Measurements from ENCODE around the gene FMNL2. TPM values are rescaled to one million over a fixed set of nuclear protein-coding genes. Genes with fewer than 3 reads are reported as not detected.

The FMNL2 gene
- total and polyA plus RNA-seq, 2 experiments from 2014 or later = 4.4 to 18.6 TPM

- DNase-seq = no peak
- Histone ChIP-seq H3K9me3 (ENCODE audit: low read depth) (no peaks in the 10 kb centered on the region), H3K9ac (peak overlapping the region; percentile 78), H2AFZ (peak overlapping the region; percentile 98), H3K27me3 (replicated peaks; ENCODE audit: insufficient read depth) (no peaks in the 10 kb centered on the region), H3K4me3 (peak overlapping the region; percentile 85), H3K27ac (peak overlapping the region; percentile 63), H3F3A (ENCODE audit: insufficient read depth) (peaks cover 12% of the 10 kb centered on the region; the same call in 1 of the 2 replicates), H3K9me2 (ENCODE audit: insufficient read depth) (no peaks in the 10 kb centered on the region), H3K36me3 (ENCODE audit: low read depth) (no peaks in the 10 kb centered on the region), H4K20me1 (ENCODE audit: insufficient read depth) (no peaks in the 10 kb centered on the region), H3K4me2 (ENCODE audit: unreplicated experiment) (peak overlapping the region; percentile 97), H3K4me1 (ENCODE audit: insufficient read depth) (peaks cover 16% of the 10 kb centered on the region; the same call in 1 of the 2 replicates), H3K79me2 (ENCODE audit: insufficient read depth) (peaks cover 44% of the 10 kb centered on the region)
- in situ Hi-C loops (cut with MboI) = no loop called here
- TF ChIP-seq EZH2 (IDR thresholded peaks at IDR 0.05; ENCODE audit: insufficient read depth, poor library complexity, severe bottlenecking) (no peak), EZH2phosphoT487 (IDR thresholded peaks at IDR 0.05; ENCODE audit: insufficient read depth, low read depth) (no peak)
- WGBS, 2 experiments (ENCODE audit: low coverage in 1 of 2, low lambda C conversion rate in 2 of 2, missing lambda C conversion rate in 2 of 2) = 0 to 1% methylated on average over 10 to 35 of the region's 35 CpGs
These were observed 748 bp downstream of the FMNL2 start for GRCh38 chr2:152335726-152336118.

GRCh38 chr2:152336119-152336853, 1.3 kb downstream of the FMNL2 start:
- H3K4me3 ChIP-seq = peak overlapping the region; percentile 85
- H3F3A ChIP-seq (ENCODE audit: insufficient read depth) = peaks cover 12% of the 10 kb centered on the region; the same call in 1 of the 2 replicates
- peaks cover 50% of the 10 kb centered on the region for H3K79me2 ChIP-seq (ENCODE audit: insufficient read depth)
- H3K27ac ChIP-seq = peak overlapping the region; percentile 63
- H3K9ac ChIP-seq = peak overlapping the region; percentile 78
- H2AFZ ChIP-seq = peak overlapping the region; percentile 98
- WGBS, 2 experiments (ENCODE audit: low coverage in 1 of 2, low lambda C conversion rate in 2 of 2, missing lambda C conversion rate in 2 of 2) = 0 to 2% methylated on average over 38 to 42 of the region's 42 CpGs
- no peaks in the 10 kb centered on the region for H4K20me1 ChIP-seq (ENCODE audit: insufficient read depth)
- no peaks in the 10 kb centered on the region for H3K9me2 ChIP-seq (ENCODE audit: insufficient read depth)
- H3K9me3 ChIP-seq (ENCODE audit: low read depth) = no peaks in the 10 kb centered on the region
- no peak for TF ChIP-seq EZH2 (IDR thresholded peaks at IDR 0.05; ENCODE audit: insufficient read depth, poor library complexity, severe bottlenecking)
- no peak for TF ChIP-seq EZH2phosphoT487 (IDR thresholded peaks at IDR 0.05; ENCODE audit: insufficient read depth, low read depth)
- no peaks in the 10 kb centered on the region for H3K27me3 ChIP-seq (replicated peaks; ENCODE audit: insufficient read depth)
- H3K4me1 ChIP-seq (ENCODE audit: insufficient read depth) = peaks cover 16% of the 10 kb centered on the region; the same call in 1 of the 2 replicates
- in situ Hi-C loops (cut with MboI) = no loop called here
- H3K36me3 ChIP-seq (ENCODE audit: low read depth) = no peaks in the 10 kb centered on the region
- peak overlapping the region; percentile 97 for H3K4me2 ChIP-seq (ENCODE audit: unreplicated experiment)
- peak; percentile 77 for DNase-seq

GRCh38 chr2:152336854-152337510, 2.0 kb downstream of the FMNL2 start:
- peak; percentile 58 for DNase-seq
- Histone ChIP-seq H3K4me1 (ENCODE audit: insufficient read depth) (peaks cover 16% of the 10 kb centered on the region; the same call in 1 of the 2 replicates), H3K36me3 (ENCODE audit: low read depth) (no peaks in the 10 kb centered on the region), H3K79me2 (ENCODE audit: insufficient read depth) (peaks cover 57% of the 10 kb centered on the region), H3K9me2 (ENCODE audit: insufficient read depth) (no peaks in the 10 kb centered on the region), H3K27me3 (replicated peaks; ENCODE audit: insufficient read depth) (no peaks in the 10 kb centered on the region), H3K27ac (peak overlapping the region; percentile 63), H3K4me2 (ENCODE audit: unreplicated experiment) (peak overlapping the region; percentile 97), H3K9ac (peak overlapping the region; percentile 78), H3K4me3 (peak overlapping the region; percentile 85), H2AFZ (peak overlapping the region; percentile 98), H4K20me1 (ENCODE audit: insufficient read depth) (no peaks in the 10 kb centered on the region), H3F3A (ENCODE audit: insufficient read depth) (peaks cover 12% of the 10 kb centered on the region; the same call in 1 of the 2 replicates), H3K9me3 (ENCODE audit: low read depth) (no peaks in the 10 kb centered on the region)
- in situ Hi-C loops (cut with MboI) = no loop called here
- TF ChIP-seq EZH2 (IDR thresholded peaks at IDR 0.05; ENCODE audit: insufficient read depth, poor library complexity, severe bottlenecking) (no peak), EZH2phosphoT487 (IDR thresholded peaks at IDR 0.05; ENCODE audit: insufficient read depth, low read depth) (no peak)
- 5 to 9% methylated on average over 12 of the region's 12 CpGs for WGBS, 2 experiments (ENCODE audit: low coverage in 1 of 2, low lambda C conversion rate in 2 of 2, missing lambda C conversion rate in 2 of 2)

- Histone ChIP-seq H3K27me3 (replicated peaks; ENCODE audit: insufficient read depth) (no peaks in the 10 kb centered on the region), H4K20me1 (ENCODE audit: insufficient read depth) (no peaks in the 10 kb centered on the region), H3K4me1 (ENCODE audit: insufficient read depth) (peaks cover 16% of the 10 kb centered on the region; the same call in 1 of the 2 replicates), H3K36me3 (ENCODE audit: low read depth) (no peaks in the 10 kb centered on the region), H2AFZ (peak overlapping the region; percentile 98; the same call in 1 of the 2 replicates), H3K4me2 (ENCODE audit: unreplicated experiment) (peak overlapping the region; percentile 97), H3K27ac (peak overlapping the region; percentile 63; the same call in 1 of the 2 replicates), H3K9me3 (ENCODE audit: low read depth) (no peaks in the 10 kb centered on the region), H3K4me3 (peak overlapping the region; percentile 85), H3F3A (ENCODE audit: insufficient read depth) (peaks cover 12% of the 10 kb centered on the region; the same call in 1 of the 2 replicates), H3K9ac (no peak overlapping the region), H3K9me2 (ENCODE audit: insufficient read depth) (no peaks in the 10 kb centered on the region), H3K79me2 (ENCODE audit: insufficient read depth) (peaks cover 62% of the 10 kb centered on the region)
- WGBS, 2 experiments (ENCODE audit: low coverage in 1 of 2, low lambda C conversion rate in 2 of 2, missing lambda C conversion rate in 2 of 2) = 75 to 79% methylated on average over 2 of the region's 2 CpGs
- in situ Hi-C loops (cut with MboI) = no loop called here
- DNase-seq = no peak
- TF ChIP-seq EZH2phosphoT487 (IDR thresholded peaks at IDR 0.05; ENCODE audit: insufficient read depth, low read depth) (no peak), EZH2 (IDR thresholded peaks at IDR 0.05; ENCODE audit: insufficient read depth, poor library complexity, severe bottlenecking) (no peak)
These were observed 2.5 kb downstream of the FMNL2 start for GRCh38 chr2:152337511-152337903.
